GM19463 (cell line): Measurements from ENCODE around the gene TAF6L.
"Not testable (repeated sequence)": the region's sequence is repeated elsewhere in the genome, so short reads cannot be mapped to it uniquely, and the experiment has no call there.

ENCODE experiments used
- ATAC-seq: cut with Tn5 transposase; IDR thresholded peaks from one replicate; pipeline ENCODE4 v1.9.1; 2021; ENCODE audit warnings: mild to moderate bottlenecking, moderate library complexity; ENCODE audit not compliant: unreplicated experiment

The TAF6L gene, protein sequence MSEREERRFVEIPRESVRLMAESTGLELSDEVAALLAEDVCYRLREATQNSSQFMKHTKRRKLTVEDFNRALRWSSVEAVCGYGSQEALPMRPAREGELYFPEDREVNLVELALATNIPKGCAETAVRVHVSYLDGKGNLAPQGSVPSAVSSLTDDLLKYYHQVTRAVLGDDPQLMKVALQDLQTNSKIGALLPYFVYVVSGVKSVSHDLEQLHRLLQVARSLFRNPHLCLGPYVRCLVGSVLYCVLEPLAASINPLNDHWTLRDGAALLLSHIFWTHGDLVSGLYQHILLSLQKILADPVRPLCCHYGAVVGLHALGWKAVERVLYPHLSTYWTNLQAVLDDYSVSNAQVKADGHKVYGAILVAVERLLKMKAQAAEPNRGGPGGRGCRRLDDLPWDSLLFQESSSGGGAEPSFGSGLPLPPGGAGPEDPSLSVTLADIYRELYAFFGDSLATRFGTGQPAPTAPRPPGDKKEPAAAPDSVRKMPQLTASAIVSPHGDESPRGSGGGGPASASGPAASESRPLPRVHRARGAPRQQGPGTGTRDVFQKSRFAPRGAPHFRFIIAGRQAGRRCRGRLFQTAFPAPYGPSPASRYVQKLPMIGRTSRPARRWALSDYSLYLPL

GRCh38 chr11:62771144-62772021 is at the start of gene TAF6L:
TSS of gene TAF6L (plus strand) at chr11:62771396. CDS start at chr11:62775784, 4,388 bp downstream.
- ATAC-seq, result peak; percentile 89

GRCh38 chr11:62721994-62722393 is 49.2 kb upstream of the TAF6L start:
- ATAC-seq, result no peak

DNA sequence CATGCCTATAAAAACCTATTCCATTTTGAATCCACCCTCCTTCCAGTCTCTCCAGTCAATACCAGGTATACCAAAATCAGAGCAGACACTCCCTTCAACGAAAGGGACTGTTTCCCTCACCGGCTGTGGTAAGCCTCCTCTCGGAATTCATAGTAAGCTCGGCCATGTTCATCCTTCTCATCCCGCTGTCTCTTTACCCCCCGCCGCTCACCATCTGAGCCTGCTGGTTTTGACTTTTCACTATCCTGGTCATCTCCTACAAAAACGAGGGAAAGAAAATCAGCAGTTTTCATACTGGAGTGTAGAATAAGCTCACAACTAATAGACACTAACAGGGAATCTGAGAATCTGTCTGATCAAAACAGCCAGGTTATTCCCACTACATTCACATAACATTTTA is 47.0 kb upstream of the TAF6L start:
- no peak for ATAC-seq

DNA sequence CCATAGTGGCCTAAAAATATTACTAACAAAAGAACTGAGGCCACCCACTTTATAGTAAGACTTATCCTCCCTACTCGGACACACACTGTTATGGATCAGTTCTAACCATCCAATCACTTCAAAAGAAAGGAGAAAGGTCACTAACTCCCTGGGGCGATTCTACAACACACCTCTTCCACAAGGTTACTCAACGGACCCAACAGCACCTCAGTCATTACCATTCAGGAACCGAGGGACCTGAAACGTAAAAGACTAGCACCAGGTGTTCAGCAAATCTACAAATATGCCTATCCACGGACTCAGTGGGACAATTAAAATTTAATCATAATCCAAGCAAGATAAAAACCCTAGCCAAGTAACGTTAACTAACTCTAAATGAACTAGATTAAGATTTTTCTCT is 45.5 kb upstream of the TAF6L start:
- no peak for ATAC-seq

DNA sequence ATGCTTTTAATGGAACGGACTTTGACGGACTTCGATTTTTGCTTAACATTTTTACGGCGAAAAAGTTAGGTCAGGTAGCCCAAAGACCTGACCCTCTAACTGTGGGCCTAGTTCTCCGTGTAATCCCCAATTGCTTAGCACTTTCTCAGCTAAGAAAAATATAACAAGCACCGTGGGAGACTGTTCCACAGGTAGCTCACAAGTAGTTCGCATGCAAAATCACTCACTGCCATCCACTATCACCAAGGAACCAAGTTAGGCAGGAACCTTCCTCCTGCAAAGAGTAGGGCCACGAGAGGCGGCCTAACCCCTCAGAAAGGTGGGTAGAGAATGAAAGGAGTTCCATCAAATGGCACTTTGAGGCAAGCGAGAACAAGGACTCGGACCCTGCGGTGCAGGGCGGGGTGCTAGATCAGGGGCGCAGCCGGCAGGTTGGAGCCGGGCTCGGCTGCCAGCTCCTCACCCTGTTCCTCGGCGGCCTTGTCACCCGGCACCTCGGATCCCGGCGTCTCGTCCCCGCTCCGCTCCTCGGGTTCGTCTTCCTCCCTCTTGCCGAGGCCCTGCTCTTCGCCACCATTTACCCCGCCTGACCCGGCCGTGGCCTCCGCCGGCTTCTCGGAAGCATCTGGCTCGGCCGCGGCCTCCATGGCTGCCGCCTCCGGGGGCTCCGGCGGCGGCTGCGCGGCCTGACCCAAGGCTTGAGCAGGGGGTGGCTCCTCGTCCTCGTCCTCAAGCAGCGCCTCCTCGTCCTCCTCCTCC is 44.9 kb upstream of the TAF6L start:
- ATAC-seq, result no peak

- ATAC-seq, result no peak
These were observed 44.4 kb upstream of the TAF6L start for GRCh38 chr11:62726915-62727164.

DNA sequence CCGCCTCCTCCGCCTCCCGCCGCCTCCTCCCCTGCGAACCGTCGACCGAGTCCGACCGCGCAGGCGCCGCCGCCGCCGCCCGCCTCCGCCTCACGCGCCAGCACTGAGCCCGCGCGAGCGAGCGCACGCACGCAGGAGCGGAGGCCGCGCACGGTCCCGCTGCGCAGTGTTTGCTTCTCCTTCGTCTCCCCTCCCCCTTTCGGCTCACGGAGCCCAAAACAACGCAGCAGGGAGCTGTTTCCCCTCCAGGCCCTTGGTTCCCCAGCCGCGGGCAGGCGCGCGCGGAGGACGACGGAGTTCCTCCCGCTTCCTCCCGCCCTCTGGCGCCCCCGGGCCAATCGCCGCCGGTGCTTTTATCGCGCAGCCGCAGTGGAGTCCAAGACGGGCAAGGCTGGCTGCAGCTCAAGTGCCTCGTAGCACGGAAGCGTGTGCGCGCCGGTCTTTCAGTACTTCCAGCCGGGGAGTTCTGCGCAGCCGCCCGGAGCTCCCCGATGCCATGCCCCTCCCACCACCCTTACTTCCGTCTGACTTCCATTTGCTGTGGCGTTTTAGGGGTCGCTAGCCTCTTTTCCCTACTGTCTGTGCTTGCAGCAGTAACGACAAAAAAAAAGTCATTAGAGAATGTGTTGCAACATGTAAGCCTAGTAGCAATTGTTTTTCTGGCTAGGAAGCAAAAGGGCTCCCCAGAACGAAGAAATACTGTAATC is 43.9 kb upstream of the TAF6L start, which contains the start of gene HNRNPUL2:
Gene HNRNPUL2 (minus strand): TSS at position 293 of the 707 bp plus-strand sequence. CDS start 301 bp downstream, outside the sequence.
- peak; percentile 73 for ATAC-seq

GRCh38 chr11:62727872-62728170 is 43.4 kb upstream of the TAF6L start:
- peak; percentile 38 for ATAC-seq

GRCh38 chr11:62728171-62728988 is 42.8 kb upstream of the TAF6L start, which contains the start of gene TTC9C:
TSS of gene TTC9C (plus strand) at chr11:62728486. CDS start at chr11:62728849, 363 bp downstream.
- no peak for ATAC-seq

- ATAC-seq, result not testable (repeated sequence)
These were observed 41.1 kb upstream of the TAF6L start for GRCh38 chr11:62730076-62730475.

- ATAC-seq, result no peak
These were observed 38.4 kb upstream of the TAF6L start for GRCh38 chr11:62732830-62733229.

GRCh38 chr11:62737196-62737595 is 34.0 kb upstream of the TAF6L start:
- ATAC-seq, result no peak

- no peak for ATAC-seq
These were observed 23.6 kb upstream of the TAF6L start for GRCh38 chr11:62747475-62748160.

DNA sequence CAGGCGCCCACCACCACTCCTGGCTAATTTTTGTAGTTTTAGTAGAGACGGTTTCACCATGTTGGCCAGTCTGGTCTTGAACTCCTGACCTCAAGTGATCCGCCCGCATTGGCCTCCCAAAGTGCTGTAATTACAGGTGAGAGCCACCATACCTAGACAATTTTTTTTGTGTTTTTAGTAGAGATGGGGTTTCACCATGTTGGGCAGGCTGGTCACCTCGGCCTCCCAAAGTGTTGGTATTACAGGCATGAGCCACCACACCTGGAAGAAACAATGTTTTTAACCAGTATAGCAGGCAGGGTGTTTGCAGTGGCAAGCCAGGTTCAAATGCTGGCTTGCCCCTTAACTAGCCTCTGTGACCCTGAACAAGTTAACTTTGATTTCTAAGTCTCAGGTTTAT is 21.3 kb upstream of the TAF6L start:
- ATAC-seq, result not testable (repeated sequence)

DNA sequence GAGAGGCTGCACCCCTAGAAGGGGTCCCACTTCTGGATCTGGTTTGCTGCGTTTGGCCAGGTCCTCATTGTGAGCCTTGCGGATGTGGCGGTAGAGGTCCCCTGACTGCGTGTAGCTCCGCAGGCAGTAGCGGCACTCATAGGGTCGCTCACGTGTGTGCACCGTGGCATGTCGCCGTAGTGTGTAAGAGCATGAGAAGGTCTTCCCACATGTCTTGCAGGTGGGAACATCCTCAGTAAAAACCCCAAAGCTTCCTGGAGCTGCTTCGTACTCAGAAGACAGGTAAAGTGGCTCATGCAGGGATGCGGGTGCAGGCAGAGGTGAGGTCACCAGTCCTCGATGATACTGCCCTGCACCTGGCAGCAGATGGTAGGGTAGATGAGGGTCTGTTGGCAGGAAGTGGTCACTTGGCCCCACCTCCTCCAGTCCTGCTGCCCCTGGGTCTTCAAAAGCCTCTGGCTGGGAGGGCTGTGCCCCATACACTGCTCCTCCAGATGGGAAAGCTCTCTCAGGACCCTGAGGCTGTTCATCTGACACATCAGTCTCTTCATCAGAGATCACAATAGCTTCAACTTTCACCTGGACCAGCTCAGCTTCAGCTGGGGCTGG is 18.9 kb upstream of the TAF6L start:
- ATAC-seq, result no peak

DNA sequence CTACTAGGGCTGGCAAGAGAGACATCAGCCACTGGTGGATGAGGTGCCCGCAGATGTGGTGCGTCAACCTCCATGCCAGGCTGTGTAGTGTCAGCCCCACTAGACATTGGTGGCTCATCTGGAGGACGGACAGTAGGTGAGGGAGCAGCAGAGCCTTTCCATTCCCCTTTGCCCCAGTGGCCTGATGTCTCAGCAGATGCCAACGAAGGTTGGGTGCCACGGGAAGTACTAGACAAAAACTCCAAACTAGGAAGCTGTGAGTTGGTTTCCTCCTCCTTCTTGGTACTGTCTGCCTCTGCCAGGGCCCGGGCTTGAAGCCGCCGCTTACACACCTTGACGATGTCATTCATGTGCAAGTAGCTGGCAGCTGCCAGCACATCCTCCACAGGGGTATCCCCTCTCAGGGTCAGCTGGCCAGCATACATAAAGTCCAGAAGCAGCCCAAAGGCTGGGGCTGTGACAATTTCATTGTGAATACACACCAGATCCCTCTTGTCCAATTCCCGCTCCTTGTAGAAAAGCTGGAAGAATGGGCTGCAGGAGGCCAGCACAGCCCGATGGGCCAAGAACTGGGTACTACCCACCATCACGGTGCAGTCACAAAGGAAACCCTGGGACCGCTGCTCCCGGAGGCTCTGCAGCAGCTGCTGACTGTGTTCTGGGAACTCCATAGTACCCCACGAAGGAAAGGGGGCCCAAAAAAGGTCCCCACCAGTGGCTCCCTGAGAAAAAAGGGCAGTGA is 18.0 kb upstream of the TAF6L start:
- ATAC-seq, result no peak

- peak; percentile 96 for ATAC-seq
These were observed 17.2 kb upstream of the TAF6L start, which contains the start of gene ZBTB3 for GRCh38 chr11:62753736-62754603. TSS of gene ZBTB3 (minus strand) at chr11:62754160. CDS start at chr11:62753664, 496 bp downstream.
